ENCODE data around the gene VPS16. TPM values are rescaled to one million over a fixed set of nuclear protein-coding genes. Genes with fewer than 3 reads are reported as not detected.

The VPS16 gene
- total RNA-seq, 4 donors from 2014 or later: 17.9 to 51.3 (median 31.9) TPM

GRCh38 chr20:2866236-2866635 is 25.7 kb downstream of the VPS16 start:
- TF ChIP-seq POLR2A (IDR thresholded peaks at IDR 0.05): no peak
- Histone ChIP-seq H3K4me3 (no peak overlapping the region), H3K9me3 (no peaks in the 10 kb centered on the region), H3K4me1 (peaks cover 0 to 36% (median 7%) of the 10 kb centered on the region in 4 donors), H3K27me3 (no peaks in the 10 kb centered on the region), H3K27ac (no peak overlapping the region), H3K36me3 (peaks cover 2 to 62% (median 4%) of the 10 kb centered on the region in 3 donors)
- no peak for DNase-seq (ENCODE audit: low spot score in 2 of 2)
- 90 to 98% methylated on average over 9 to 11 of the region's 11 CpGs for WGBS, 2 donors

- WGBS, 2 donors: 42 to 49% methylated on average over 12 of the region's 12 CpGs
- TF ChIP-seq EP300 (IDR thresholded peaks at IDR 0.05): no peak
- no peak for TF ChIP-seq CTCF (IDR thresholded peaks at IDR 0.05)
- TF ChIP-seq POLR2A (IDR thresholded peaks at IDR 0.05): no peak
- Histone ChIP-seq H3K27me3 (no peaks in the 10 kb centered on the region), H3K4me1 (peaks cover 0 to 46% (median 15%) of the 10 kb centered on the region in 4 donors), H3K9me3 (no peaks in the 10 kb centered on the region), H3K4me3 (no peak overlapping the region), H3K27ac (peak overlapping the region in 1 of 4 donors; percentile 28), H3K36me3 (peaks cover 0 to 51% (median 4%) of the 10 kb centered on the region in 3 donors)
- DNase-seq (ENCODE audit: low spot score in 2 of 2): no peak
Measured at GRCh38 chr20:2867081-2867864, 26.7 kb downstream of the VPS16 start.

GRCh38 chr20:2869381-2869780 is 28.8 kb downstream of the VPS16 start:
- no peak for DNase-seq (ENCODE audit: low spot score in 2 of 2)
- H3K27me3 ChIP-seq: no peaks in the 10 kb centered on the region
- H3K27ac ChIP-seq: peak overlapping the region in 2 of 4 donors; percentile 57 to 83
- H3K4me1 ChIP-seq: peaks cover 0 to 57% (median 19%) of the 10 kb centered on the region in 4 donors
- 88 to 93% methylated on average over 3 of the region's 3 CpGs for WGBS, 2 donors
- no peak overlapping the region for H3K4me3 ChIP-seq
- H3K36me3 ChIP-seq: peaks cover 0 to 30% (median under 1%) of the 10 kb centered on the region in 3 donors
- no peak for TF ChIP-seq EP300 (IDR thresholded peaks at IDR 0.05)
- no peaks in the 10 kb centered on the region for H3K9me3 ChIP-seq

- H3K4me3 ChIP-seq: no peak overlapping the region
Measured at GRCh38 chr20:2871111-2871465, 30.5 kb downstream of the VPS16 start.

GRCh38 chr20:2871661-2872458 is 31.3 kb downstream of the VPS16 start:
- 27 to 28% methylated on average over 33 of the region's 34 CpGs for WGBS, 2 donors
- H3K4me3 ChIP-seq: peak overlapping the region; percentile 45 to 93 (median 78)

More at GRCh38 chr20:2871111-2871465, 30.5 kb downstream of the VPS16 start:
- no peaks in the 10 kb centered on the region for H3K27me3 ChIP-seq
- H3K36me3 ChIP-seq: peaks cover 0 to 13% (median 0%) of the 10 kb centered on the region in 3 donors
- peak overlapping the region in 2 of 4 donors; percentile 83 to 92 for H3K27ac ChIP-seq
- TF ChIP-seq CTCF (IDR thresholded peaks at IDR 0.05): no peak
- TF ChIP-seq EP300 (IDR thresholded peaks at IDR 0.05): no peak
- TF ChIP-seq POLR2A (IDR thresholded peaks at IDR 0.05): no peak
- DNase-seq (ENCODE audit: low spot score in 2 of 2): no peak
- peaks cover 0 to 73% (median 29%) of the 10 kb centered on the region in 4 donors for H3K4me1 ChIP-seq
- no peaks in the 10 kb centered on the region for H3K9me3 ChIP-seq
- WGBS, 2 donors: 45 to 59% methylated on average over 2 of the region's 2 CpGs

More at GRCh38 chr20:2871661-2872458, 31.3 kb downstream of the VPS16 start:
- Histone ChIP-seq H3K27ac (peak overlapping the region in 3 of 4 donors; percentile 80 to 92 (median 84)), H3K9me3 (no peaks in the 10 kb centered on the region), H3K27me3 (no peaks in the 10 kb centered on the region), H3K36me3 (peaks cover 0 to 5% (median 0%) of the 10 kb centered on the region in 3 donors), H3K4me1 (peaks cover 0 to 73% (median 29%) of the 10 kb centered on the region in 4 donors)
- TF ChIP-seq CTCF (IDR thresholded peaks at IDR 0.05) (no peak), POLR2A (IDR thresholded peaks at IDR 0.05) (no peak), EP300 (IDR thresholded peaks at IDR 0.05) (no peak)
- DNase-seq (ENCODE audit: low spot score in 2 of 2): no peak
